ENCODE measurements around the gene DVL3.

DNA sequence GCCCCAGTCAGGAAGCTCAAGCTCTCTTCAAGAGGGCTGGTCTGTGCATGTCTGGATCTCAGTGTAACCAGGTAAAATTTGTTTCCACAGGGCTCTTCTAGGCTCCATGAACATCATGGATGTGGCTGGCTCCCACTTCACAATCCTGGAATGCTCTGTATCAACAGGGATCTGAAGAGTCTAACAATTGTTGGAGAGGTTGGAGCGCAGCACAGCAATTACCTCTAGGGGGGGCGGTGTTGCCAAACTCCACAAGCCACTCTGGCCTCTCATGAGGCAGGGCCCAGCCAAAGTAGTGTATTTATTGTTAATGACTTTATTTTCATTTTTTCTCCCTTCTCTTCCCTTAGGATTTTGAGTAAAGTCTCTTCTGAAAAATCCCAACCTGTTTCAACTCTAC, 26.2 kb upstream of the DVL3 start:
- TF ChIP-seq, protein P1, sequence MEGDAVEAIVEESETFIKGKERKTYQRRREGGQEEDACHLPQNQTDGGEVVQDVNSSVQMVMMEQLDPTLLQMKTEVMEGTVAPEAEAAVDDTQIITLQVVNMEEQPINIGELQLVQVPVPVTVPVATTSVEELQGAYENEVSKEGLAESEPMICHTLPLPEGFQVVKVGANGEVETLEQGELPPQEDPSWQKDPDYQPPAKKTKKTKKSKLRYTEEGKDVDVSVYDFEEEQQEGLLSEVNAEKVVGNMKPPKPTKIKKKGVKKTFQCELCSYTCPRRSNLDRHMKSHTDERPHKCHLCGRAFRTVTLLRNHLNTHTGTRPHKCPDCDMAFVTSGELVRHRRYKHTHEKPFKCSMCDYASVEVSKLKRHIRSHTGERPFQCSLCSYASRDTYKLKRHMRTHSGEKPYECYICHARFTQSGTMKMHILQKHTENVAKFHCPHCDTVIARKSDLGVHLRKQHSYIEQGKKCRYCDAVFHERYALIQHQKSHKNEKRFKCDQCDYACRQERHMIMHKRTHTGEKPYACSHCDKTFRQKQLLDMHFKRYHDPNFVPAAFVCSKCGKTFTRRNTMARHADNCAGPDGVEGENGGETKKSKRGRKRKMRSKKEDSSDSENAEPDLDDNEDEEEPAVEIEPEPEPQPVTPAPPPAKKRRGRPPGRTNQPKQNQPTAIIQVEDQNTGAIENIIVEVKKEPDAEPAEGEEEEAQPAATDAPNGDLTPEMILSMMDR (IDR thresholded peaks at IDR 0.05) = peak in 1 of 7 experiments; percentile 13
- TF ChIP-seq POLR2A (IDR thresholded peaks at IDR 0.05) = no peak

Measured in body of pancreas (tissue), 4 donors.